Lower leg skin (tissue), 4 donors: ENCODE data around the gene PANX1. TPM values are rescaled to one million over a fixed set of nuclear protein-coding genes. Genes with fewer than 3 reads are reported as not detected.
"Not testable (repeated sequence)": the region's sequence is repeated elsewhere in the genome, so short reads cannot be mapped to it uniquely, and the experiment has no call there.

Experiments
- DNase-seq, 2 donors: peaks; one replicate each; pipeline ENCODE4 v3.0.0-alpha.2; 2019; ENCODE audit warnings: low spot score in 2 of 2
- H3K4me3 ChIP-seq: fragments of 200-600 bp; sonication (generic); 2 replicates; pipeline ENCODE4 v1.5.1; 2017; ENCODE audit warnings: mild to moderate bottlenecking, low read depth; ENCODE audit not compliant: poor library complexity, severe bottlenecking
- CTCF ChIP-seq, 3 donors: fragments of 450-650 bp; IDR thresholded peaks; one replicate each; pipeline ENCODE4 v1.5.1; 2016; ENCODE audit warnings: antibody characterized with exemption in 3 of 3, mild to moderate bottlenecking in 3 of 3, moderate library complexity in 2 of 3
- POLR2A ChIP-seq, 2 donors: fragments of 450-650 bp; IDR thresholded peaks; one replicate each; pipeline ENCODE4 v1.6.1; 2016 to 2017; ENCODE audit warnings: antibody characterized with exemption in 2 of 2, mild to moderate bottlenecking in 1 of 2, moderate library complexity in 1 of 2
- WGBS, 2 donors: methylation state at CpG; one replicate each; pipeline ENCODE4 v1.1.5; 2018; 5-methylcytosine and 5-hydroxymethylcytosine counted together
- intact Hi-C: fragments of 100-400 bp; cut with DNase I; formaldehyde crosslinking; loops from one replicate; pipeline ENCODE4 v1.15.0; 2023; ENCODE audit warnings: low total_unique reads
- total RNA-seq, 4 donors: library from RNA; depleted of rRNA; stranded (reverse); fragments of >200 nt; gene quantifications; one replicate each; pipeline ENCODE4 v1.1.0, GENCODE V29; 2016

The PANX1 gene
- total RNA-seq, 4 donors from 2014 or later, result 15.1 to 27.7 (median 21.6) TPM

- WGBS, 2 donors, result 77 to 94% methylated on average over 3 of the region's 3 CpGs
- no peak for DNase-seq
- intact Hi-C loops, result no loop called here
- H3K4me3 ChIP-seq, result no peak overlapping the region
- TF ChIP-seq CTCF (IDR thresholded peaks at IDR 0.05) (no peak), POLR2A (IDR thresholded peaks at IDR 0.05) (no peak)
These were observed 17.4 kb upstream of the PANX1 start for GRCh38 chr11:94111241-94111640.

DNA sequence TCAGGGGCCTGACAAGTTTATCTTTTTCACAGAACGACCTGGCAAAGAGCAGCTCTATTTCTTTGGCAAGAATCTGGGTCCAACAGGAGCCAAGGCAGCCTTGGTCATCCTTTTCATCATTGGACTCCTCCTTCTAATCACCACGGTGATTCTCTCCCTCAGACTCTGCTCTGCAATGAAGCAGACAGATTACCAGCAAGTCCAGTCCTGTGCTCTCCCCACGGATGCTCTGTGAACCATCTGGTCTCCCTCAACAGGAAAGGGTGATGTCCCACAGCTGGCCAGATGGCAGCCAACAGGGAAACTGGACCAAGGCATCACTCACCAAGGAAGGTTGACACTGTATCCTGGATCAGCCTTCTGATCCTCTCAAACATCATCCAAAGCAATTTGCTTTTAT, 17.0 kb upstream of the PANX1 start:
- no peak overlapping the region for H3K4me3 ChIP-seq
- intact Hi-C loops, result no loop called here
- 49 to 63% methylated on average over 3 of the region's 3 CpGs for WGBS, 2 donors
- TF ChIP-seq CTCF (IDR thresholded peaks at IDR 0.05), result no peak
- no peak for TF ChIP-seq POLR2A (IDR thresholded peaks at IDR 0.05)
- no peak for DNase-seq

DNA sequence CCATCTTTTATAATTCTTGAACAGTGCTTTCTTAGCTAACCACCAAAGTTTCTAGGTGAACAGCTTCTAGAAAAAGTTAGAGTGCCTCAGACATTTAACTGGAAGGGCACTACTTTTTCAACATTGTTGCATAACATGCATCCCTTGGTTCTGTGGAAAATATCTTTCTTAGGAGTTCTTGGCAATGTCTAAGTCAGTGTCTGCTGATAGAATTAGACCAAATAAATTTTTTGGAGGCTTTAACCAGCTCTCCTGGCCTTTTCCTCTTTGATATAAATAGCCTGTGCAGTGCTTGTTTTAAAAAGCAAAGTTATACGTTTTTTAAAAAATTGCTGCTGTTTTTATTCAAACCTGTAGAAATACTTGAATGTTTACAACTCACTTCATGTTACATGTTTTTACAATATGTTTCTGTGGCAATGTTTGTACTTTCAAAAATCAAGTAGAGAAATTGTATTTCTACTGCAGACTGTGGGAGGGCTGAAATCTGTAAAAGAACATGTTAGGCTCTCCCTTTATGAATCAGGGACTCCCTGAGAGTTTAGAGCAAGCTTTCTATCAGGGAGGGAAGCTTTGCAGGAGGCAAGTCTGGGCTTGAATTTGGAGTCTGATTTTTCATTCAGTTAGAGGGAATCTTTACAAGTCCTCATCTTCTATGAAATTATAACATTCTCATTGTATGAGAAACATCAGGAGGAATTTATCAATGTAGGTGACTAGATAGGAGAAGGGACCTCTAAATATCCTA, 16.3 kb upstream of the PANX1 start:
- no peak overlapping the region for H3K4me3 ChIP-seq
- TF ChIP-seq CTCF (IDR thresholded peaks at IDR 0.05) (no peak), POLR2A (IDR thresholded peaks at IDR 0.05) (no peak)
- DNase-seq, result no peak
- WGBS, 2 donors, result 38 to 41% methylated on average over 1 of the region's 1 CpG
- intact Hi-C loops, result no loop called here

DNA sequence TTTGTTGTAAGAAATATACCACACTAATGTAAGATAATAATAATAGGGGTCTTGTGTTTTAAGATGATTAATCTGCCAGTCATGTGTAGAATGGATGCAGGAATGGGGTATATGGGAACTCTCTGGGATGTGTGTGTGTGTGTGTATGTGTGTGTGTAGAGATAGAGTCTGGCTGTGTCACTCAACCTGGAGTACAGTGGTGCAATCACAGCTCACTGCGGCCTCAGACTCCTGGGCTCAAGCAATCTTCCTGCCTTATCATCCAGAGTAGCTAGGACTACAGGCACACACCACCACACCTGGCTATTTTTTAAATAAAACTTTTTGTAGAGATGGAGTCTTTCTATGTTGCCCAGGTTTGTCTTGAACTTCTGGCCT, 11.5 kb upstream of the PANX1 start:
- no peak for TF ChIP-seq POLR2A (IDR thresholded peaks at IDR 0.05)
- TF ChIP-seq CTCF (IDR thresholded peaks at IDR 0.05), result no peak
- DNase-seq, result no peak

GRCh38 chr11:94117871-94118270, 10.8 kb upstream of the PANX1 start:
- TF ChIP-seq POLR2A (IDR thresholded peaks at IDR 0.05) (no peak), CTCF (IDR thresholded peaks at IDR 0.05) (no peak)
- intact Hi-C loops, result no loop called here

More for the DNA sequence above, 11.5 kb upstream of the PANX1 start:
- no peak overlapping the region for H3K4me3 ChIP-seq
- intact Hi-C loops, result no loop called here
- 90 to 94% methylated on average over 1 of the region's 1 CpG for WGBS, 2 donors

GRCh38 chr11:94119676-94120075, 9.0 kb upstream of the PANX1 start:
- H3K4me3 ChIP-seq, intact Hi-C loops, DNase-seq: not testable (repeated sequence)
- 91 to 92% methylated on average over 6 of the region's 6 CpGs for WGBS, 2 donors

More at GRCh38 chr11:94117871-94118270, 10.8 kb upstream of the PANX1 start:
- no peak for DNase-seq
- no peak overlapping the region for H3K4me3 ChIP-seq

DNA sequence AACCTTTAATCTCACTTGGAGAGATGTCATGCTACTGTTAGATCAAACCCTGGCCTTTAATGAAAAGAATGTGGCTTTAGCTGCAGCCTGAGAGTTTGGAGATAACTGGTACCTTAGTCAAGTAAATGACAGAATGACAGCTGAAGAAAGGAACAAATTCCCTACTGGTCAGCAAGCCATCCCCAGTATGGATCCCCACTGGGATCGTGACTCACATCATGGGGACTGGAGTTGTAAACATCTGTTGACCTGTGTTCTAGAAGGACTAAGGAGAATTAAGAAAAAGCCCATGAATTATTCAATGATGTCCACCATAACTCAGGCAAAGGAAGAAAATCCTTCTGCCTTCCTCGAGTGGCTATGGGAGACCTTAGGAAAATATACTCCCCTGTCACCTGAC, 8.1 kb upstream of the PANX1 start:
- DNase-seq, intact Hi-C loops, H3K4me3 ChIP-seq: not testable (repeated sequence)
- WGBS, 2 donors, result 82 to 86% methylated on average over 2 of the region's 2 CpGs
